B cell (primary cell): ENCODE measurements around the gene GALNT5.

Experiments used
- CTCF ChIP-seq: fragments of 200-600 bp; IDR thresholded peaks from one replicate; pipeline ENCODE4 v1.8.0; 2022; ENCODE audit warnings: antibody characterized with exemption, mild to moderate bottlenecking
- EZH2 ChIP-seq: IDR thresholded peaks from 2 replicates; pipeline ENCODE4 v1.6.1; 2012; ENCODE audit warnings: borderline replicate concordance, low read depth, mild to moderate bottlenecking, moderate library complexity, low read length; ENCODE audit not compliant: insufficient read depth, poor library complexity, severe bottlenecking

- TF ChIP-seq CTCF (no peak), EZH2 (no peak)
Observed at GRCh38 chr2:157269922-157270321, 12.4 kb downstream of the GALNT5 start.
